ENCODE measurements around the gene KLRC4.
"Not testable (repeated sequence)": the region's sequence is repeated elsewhere in the genome, so short reads cannot be mapped to it uniquely, and the experiment has no call there.

The KLRC4 gene

GRCh38 chr12:10388624-10389413 is 20.7 kb downstream of the KLRC4 start:
- no peak for DNase-seq (ENCODE audit: low spot score)
- TF ChIP-seq CTCF (IDR thresholded peaks at IDR 0.05; ENCODE audit: extremely low read depth, missing control alignments), result no peak

GRCh38 chr12:10387498-10387897 is 22.1 kb downstream of the KLRC4 start:
- not testable (repeated sequence) for DNase-seq (ENCODE audit: low spot score)

GRCh38 chr12:10386857-10387256 is 22.7 kb downstream of the KLRC4 start:
- no peak for DNase-seq (ENCODE audit: low spot score)
- no peak for TF ChIP-seq CTCF (IDR thresholded peaks at IDR 0.05; ENCODE audit: extremely low read depth, missing control alignments)

- DNase-seq (ENCODE audit: low spot score), result no peak
- no peak for TF ChIP-seq CTCF (IDR thresholded peaks at IDR 0.05; ENCODE audit: extremely low read depth, missing control alignments)
Measured at GRCh38 chr12:10385166-10385613, 24.4 kb downstream of the KLRC4 start.

- DNase-seq (ENCODE audit: low spot score), result no peak
- no peak for TF ChIP-seq CTCF (IDR thresholded peaks at IDR 0.05; ENCODE audit: extremely low read depth, missing control alignments)
Measured at GRCh38 chr12:10384191-10384590, 25.4 kb downstream of the KLRC4 start.

- no peak for DNase-seq (ENCODE audit: low spot score)
- no peak for TF ChIP-seq CTCF (IDR thresholded peaks at IDR 0.05; ENCODE audit: extremely low read depth, missing control alignments)
Measured at GRCh38 chr12:10381928-10382628, 27.5 kb downstream of the KLRC4 start.

GRCh38 chr12:10378737-10379136 is 30.8 kb downstream of the KLRC4 start:
- not testable (repeated sequence) for DNase-seq (ENCODE audit: low spot score)

- TF ChIP-seq CTCF (IDR thresholded peaks at IDR 0.05; ENCODE audit: extremely low read depth, missing control alignments), result no peak
- DNase-seq (ENCODE audit: low spot score), result no peak
Measured at GRCh38 chr12:10374624-10375018, 34.9 kb downstream of the KLRC4 start.
